ENCODE results near the gene ARHGAP18.

The ARHGAP18 gene

DNA sequence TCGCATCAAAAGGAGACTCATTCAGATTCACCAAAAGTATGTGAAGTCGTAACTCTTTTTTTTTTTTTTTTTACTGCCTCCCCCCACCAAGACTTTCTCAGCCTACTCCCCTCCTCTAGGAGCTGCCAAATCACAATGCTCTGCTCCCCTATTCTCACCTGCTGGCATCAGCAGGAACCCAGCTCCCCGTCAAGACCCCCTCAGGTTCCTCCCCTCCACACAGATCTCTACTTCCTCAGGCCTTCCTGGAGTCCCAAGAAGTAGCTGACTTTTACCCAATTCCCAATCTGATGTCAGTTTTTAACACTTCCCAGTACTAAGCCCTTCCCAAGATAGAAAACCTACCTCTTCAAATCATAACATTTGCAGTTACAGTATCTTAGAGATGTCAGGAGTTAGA is 39.3 kb downstream of the ARHGAP18 start:
- DNase-seq (ENCODE audit: low spot score), result no peak

- DNase-seq (ENCODE audit: low spot score), result no peak
Observed at GRCh38 chr6:129667621-129668020, 42.4 kb downstream of the ARHGAP18 start.

DNA sequence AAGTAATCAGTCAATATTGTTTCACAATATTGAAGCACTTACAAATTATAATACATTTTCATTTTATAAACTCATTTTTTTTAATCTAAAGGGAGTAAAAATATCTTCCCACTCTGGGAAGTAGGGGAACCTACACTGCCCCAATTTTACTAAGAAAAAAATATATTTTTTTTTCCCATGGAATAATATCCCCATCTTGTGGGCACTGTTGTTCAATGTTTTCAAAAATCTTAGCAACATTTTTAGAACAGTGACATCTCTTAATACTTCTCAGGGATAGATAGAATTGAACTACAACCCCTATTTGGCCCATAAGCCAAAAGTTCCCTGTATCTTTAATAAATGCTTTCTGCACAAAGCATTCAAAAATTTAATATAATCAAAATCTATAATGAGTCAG is 42.9 kb downstream of the ARHGAP18 start:
- no peak for DNase-seq (ENCODE audit: low spot score)

DNA sequence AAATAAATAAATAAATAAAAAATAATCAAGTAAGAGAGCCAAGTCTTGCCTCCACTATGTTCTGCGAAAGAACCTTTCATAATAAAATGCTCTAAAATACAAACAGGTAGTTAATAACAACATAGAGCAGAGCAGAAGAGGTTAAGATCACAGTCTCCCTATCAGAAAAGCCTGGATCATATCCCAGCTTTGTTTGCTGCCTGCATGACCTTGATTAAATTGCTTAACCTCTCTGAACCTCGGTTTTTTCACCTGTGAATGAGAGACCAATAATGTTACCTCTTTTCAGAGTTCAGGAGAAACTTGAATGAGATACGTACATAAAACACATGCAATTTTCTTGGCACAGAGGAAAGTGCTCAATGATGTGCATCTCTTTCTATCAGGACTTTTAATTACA is 44.4 kb downstream of the ARHGAP18 start:
- no peak for DNase-seq (ENCODE audit: low spot score)

DNA sequence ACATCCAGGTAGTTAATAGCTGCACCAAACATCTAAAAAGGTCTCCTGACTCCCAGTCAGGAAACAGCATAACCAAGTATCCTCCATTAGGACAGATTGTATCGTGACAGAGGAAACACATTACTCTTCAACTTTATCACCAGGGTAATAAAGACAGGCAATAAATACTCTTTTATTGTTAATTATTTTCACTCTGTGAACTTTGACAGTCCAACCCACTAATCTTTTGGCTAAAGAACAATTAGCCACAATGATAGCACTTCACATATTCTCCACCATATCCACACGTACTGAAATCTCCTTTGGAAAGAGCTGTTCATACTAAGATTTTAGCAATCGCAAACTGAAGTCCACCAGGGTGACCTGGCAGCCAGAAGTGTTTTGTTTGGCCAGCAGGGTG is 46.4 kb downstream of the ARHGAP18 start:
- no peak for DNase-seq (ENCODE audit: low spot score)

DNA sequence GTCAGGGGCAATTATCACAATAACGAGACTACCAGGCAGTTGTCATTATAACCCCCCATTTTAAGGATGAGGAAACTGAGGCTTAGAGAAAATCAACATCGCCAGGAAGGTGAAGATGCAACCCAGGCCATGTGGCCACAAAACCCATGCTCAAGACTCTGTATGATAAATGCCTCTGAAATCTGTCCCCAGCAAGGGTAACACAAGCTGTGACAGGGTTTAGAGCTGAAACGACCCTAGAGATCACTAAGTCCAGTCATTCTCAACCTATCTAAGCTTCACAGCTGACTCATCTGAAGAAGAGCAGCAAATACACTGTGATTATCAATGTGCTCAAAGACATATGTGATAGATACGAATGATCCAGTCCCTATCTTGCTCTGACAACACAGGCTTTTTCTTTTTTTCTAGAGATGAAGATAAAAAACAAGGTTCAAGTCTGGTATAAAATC is 47.0 kb downstream of the ARHGAP18 start:
- DNase-seq (ENCODE audit: low spot score), result no peak

DNA sequence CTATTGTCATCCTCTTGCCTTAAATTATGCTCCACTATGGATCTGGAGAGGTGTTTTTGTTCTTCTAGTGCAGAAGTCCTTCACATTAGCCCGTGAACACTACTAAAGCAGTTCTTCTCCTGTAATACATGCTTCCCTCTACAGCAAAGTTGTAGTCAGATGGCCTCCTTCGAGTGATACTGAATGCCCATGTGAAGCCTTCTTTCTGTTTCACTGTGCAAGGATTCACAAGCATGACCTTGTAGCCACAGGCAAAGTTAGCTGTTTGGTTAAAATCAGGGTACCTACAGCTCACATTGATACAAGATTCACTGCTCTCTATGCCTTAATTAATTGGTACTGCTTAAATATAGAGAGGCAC is 47.6 kb downstream of the ARHGAP18 start:
- DNase-seq (ENCODE audit: low spot score), result no peak

DNA sequence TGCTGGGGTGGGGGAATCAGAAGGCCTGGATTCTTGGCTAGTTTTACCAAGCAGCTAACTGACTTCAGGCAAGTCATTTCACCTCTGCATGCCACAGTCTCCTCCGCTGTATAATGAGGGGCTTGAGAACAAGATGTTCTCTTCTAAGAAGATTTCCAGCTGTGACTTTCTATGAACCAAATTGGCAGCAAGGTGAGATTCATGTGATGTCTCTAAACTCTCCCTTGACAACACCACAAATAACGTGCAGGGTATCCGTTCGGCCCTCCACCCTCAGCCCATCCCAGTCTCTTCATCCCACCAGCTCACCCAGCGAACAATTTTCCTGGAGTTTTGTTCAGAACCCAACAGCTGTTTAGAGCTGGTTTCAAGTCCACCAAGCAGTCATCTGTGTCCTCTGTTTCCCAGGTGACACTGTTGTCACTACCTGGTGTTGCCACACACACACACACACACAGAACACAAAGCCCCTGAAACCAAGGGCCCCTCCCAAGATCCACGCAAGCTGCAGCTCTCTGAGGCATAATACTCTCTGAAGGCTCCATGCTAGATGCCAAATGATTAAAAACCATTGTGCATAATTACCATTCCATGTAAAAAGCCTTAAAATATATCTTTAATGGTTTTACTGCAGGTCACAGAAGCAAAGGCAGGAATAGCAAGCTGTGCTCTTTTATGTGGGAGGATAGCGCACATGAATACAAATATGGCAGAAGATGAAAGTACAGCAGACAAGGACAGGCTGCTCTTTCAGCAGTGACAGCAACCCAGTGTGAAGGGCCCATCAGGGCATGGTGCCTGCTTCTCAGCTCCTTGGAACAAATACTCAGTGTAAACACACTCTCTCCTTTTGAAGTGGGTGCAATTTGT is 48.2 kb downstream of the ARHGAP18 start:
- DNase-seq (ENCODE audit: low spot score), result no peak

DNA sequence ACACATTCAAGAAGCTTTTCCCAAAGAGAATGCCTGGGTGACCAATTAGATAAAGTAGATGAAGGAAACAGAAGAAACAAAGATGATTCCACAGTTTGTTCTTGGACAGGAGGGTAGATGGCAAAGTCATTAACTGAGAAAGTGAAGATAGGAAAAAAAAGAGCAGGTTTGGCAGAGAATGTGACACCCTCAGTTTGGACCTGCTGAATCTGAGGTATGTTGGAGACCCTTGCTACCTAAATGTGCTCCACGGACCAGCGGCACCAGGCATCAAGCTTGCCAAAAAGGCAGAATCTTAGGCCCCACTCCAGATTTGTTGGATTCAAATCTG is 49.7 kb downstream of the ARHGAP18 start:
- no peak for DNase-seq (ENCODE audit: low spot score)

- no peak for DNase-seq (ENCODE audit: low spot score)
Observed at GRCh38 chr6:129659590-129660345, 50.2 kb downstream of the ARHGAP18 start.

GRCh38 chr6:129659167-129659566 is 50.8 kb downstream of the ARHGAP18 start:
- no peak for DNase-seq (ENCODE audit: low spot score)

- no peak for DNase-seq (ENCODE audit: low spot score)
Observed at GRCh38 chr6:129657483-129657882, 52.5 kb downstream of the ARHGAP18 start.

GRCh38 chr6:129655334-129655733 is 54.6 kb downstream of the ARHGAP18 start:
- DNase-seq (ENCODE audit: low spot score), result no peak

DNA sequence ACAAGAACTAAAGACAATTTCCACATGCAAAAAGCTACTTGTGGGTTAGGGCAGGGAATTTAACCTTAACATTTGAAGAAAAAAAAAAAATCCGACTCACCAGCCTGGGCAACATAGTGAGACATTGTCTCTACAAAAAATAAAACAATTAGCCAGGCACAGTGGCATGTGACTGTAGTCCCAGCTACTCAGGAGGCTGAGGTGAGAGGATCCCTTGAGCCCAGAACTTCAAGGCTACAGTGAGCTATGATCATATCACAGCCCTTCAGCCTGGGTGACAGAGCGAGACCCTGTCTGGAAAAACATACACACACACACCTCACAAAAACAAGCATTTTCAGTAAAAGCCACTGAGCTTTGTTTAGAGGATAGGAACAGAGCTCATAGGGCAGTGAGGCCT is 56.2 kb downstream of the ARHGAP18 start:
- DNase-seq (ENCODE audit: low spot score), result no peak

GRCh38 chr6:129653229-129653628 is 56.7 kb downstream of the ARHGAP18 start:
- DNase-seq (ENCODE audit: low spot score), result no peak

DNA sequence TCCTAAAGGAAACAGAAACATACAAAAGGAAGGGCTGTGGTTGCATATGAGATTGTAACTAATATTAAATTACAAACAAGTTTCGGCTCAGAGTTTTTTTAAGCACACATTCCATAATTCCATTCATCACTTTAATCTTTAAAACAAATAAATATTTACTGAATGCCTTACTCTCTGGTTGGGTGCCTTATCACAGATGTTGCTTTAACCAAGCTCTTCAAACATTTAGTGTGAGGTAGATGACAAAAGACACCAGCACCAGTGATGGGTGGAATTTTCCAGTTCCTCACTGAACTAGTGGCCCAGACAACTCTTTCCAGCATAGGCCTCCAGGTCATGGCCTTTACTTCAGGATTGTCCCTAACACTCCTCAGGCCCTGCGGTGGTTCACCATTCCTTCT is 58.7 kb downstream of the ARHGAP18 start:
- no peak for DNase-seq (ENCODE audit: low spot score)

GRCh38 chr6:129648819-129649491 is 61.0 kb downstream of the ARHGAP18 start:
- no peak for DNase-seq (ENCODE audit: low spot score)

GRCh38 chr6:129647044-129647443 is 62.9 kb downstream of the ARHGAP18 start:
- DNase-seq (ENCODE audit: low spot score), result no peak

DNA sequence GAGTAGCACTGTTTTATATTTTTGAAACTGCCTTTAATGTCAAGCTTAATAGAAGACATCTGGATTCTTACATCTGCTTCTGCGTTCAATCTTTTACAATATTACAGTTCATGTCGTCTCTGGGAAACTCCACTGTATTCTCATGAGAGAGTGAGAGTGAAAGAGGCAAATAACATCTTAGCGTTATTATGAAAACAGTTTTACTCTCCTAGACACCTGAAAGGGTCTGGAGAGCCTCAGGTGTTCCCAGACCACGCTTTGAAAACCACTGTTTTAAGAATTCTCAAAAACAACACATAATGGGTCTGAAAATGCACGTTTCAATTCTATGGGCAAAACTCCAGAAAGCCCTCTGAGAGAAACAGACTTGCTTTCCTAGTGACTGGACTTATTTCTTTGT is 63.3 kb downstream of the ARHGAP18 start:
- no peak for DNase-seq (ENCODE audit: low spot score)

DNA sequence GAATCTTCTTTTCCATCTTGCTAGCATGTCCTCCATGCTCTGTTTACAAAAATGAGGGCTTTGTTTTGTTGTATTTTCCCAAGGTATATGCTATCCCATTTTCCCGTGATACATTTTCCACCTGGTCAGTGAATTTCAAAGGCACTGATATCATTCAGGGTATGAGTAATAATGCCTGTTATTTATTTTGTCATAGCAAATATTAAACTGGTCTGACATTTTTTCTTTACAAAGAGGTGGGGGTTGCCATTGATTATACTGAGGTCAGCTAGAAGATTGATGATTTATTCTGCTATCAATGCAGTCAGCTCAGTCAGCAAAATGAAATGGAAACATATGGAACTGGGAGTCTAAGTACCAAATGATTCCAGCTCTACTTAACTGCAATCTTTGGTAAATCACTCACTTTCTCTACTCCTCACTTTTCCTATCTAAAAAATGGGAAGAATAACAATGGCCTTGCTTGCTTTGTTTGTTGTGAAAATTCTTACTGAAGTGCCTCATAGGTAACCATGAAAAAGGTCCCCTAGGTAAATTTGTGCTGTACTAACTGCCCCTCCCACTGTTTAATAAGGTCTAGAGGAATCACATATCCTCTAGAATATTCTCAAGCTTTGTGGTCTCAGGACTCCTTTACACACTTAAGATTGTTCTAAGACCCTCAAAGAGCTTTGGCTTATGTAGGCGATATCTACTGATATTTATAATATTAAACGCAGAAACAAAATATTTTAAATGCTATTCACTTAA is 64.0 kb downstream of the ARHGAP18 start:
- DNase-seq (ENCODE audit: low spot score), result no peak

GRCh38 chr6:129645106-129645829 is 64.7 kb downstream of the ARHGAP18 start:
- DNase-seq (ENCODE audit: low spot score), result no peak
